ENCODE results near the gene SQSTM1.

The SQSTM1 gene

GRCh38 chr5:179875741-179876609, 55.3 kb downstream of the SQSTM1 start:
- ATAC-seq (no peak), DNase-seq (no peak)
- Mint-ChIP-seq H3K27me3 (no peaks in the 10 kb centered on the region), H3K9me3 (no peaks in the 10 kb centered on the region), H3K4me3 (no peak overlapping the region), H3K27ac (peak overlapping the region in 1 of 2 donors; percentile 64), H3K4me1 (no peaks in the 10 kb centered on the region)

DNA sequence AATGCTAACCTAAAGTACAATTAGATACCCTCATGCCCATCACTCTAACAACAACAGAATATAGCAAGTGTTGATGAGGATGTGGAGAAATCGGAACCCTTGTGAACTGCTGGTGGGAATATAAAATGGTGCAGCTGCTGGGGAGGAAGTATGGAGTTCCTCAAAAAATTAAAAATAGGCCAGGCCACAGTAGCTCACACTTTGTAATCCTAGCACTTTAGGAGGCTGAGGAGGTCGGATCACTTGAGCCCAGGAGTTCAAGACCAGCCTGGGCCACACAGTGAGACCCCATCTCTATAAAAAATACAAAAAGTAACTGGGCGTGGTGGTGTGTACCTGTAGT, 55.9 kb downstream of the SQSTM1 start:
- Mint-ChIP-seq H3K9me3 (no peaks in the 10 kb centered on the region), H3K27ac (peak overlapping the region in 1 of 2 donors; percentile 56), H3K4me1 (no peaks in the 10 kb centered on the region), H3K4me3 (no peak overlapping the region), H3K27me3 (no peaks in the 10 kb centered on the region)
- ATAC-seq, result no peak
- DNase-seq, result no peak

DNA sequence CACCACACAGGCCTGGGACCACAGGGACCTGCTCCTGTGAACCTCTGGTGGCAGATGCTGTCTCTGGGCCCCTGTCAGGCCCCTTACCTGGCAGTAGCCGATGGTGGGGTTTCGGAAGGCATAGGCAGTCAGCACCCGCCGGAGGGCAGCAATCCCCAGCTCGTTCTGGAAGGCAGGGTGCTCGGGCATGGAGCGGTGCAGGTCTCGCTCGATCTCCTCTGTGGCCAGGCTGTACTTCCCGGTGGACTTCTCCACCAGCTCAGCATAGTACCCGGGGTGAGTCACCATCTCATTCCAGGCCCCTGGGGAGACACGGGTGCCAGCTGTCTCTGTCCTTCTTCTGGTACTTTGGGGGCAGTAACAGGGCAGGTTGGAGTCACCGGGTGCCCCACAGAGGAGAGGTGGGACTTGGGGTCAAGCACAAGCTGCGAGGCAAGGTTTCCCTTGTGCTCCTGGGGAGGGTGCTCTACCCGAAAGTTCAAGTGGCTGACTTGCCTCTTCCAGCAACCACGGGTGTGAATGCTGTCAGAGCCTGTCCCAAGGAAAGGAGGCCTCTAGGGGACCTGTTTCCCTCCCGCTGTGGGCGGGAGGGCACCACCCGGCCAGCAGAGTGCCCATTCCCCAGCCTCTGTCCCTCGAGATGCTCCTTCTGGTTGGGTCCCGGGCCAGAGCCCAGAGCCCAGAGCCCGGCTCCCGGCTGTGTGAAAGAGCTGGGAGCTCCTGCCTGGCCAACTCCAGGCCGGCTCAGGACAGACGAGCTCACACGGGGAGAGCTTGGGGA, 57.7 kb downstream of the SQSTM1 start:
- H3K4me1 Mint-ChIP-seq, result no peaks in the 10 kb centered on the region
- peaks cover 4 to 5% of the 10 kb centered on the region in 2 donors for H3K9me3 Mint-ChIP-seq
- no peak overlapping the region for H3K4me3 Mint-ChIP-seq
- no peak overlapping the region for H3K27ac Mint-ChIP-seq
- ATAC-seq, result no peak
- no peak for DNase-seq
- no peaks in the 10 kb centered on the region for H3K27me3 Mint-ChIP-seq

GRCh38 chr5:179879003-179879689, 58.4 kb downstream of the SQSTM1 start:
- no peaks in the 10 kb centered on the region for H3K4me1 Mint-ChIP-seq
- H3K27me3 Mint-ChIP-seq, result no peaks in the 10 kb centered on the region
- peaks cover 11 to 12% of the 10 kb centered on the region in 2 donors for H3K9me3 Mint-ChIP-seq
- DNase-seq (no peak), ATAC-seq (no peak)
- no peak overlapping the region for H3K4me3 Mint-ChIP-seq
- no peak overlapping the region for H3K27ac Mint-ChIP-seq

DNA sequence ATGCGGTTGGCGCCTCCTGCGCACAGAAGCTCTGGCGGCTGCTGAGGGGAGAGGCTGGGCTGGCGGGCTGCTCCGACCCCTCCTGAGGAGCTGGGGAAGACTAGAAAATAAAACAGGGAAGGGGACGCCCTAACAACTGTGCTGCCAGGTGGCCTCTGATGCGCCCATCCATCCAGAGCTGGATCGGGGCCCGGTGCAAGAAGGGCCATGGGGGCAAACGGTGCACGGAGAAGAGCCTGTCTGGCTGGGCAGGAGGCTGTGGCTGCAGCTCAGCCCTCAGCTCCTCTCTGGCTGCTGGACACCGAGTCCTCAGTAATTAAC, 58.9 kb downstream of the SQSTM1 start:
- Mint-ChIP-seq H3K9me3 (peaks cover 14 to 17% of the 10 kb centered on the region in 2 donors), H3K4me3 (no peak overlapping the region), H3K27me3 (no peaks in the 10 kb centered on the region), H3K4me1 (no peaks in the 10 kb centered on the region), H3K27ac (no peak overlapping the region)
- no peak for ATAC-seq
- no peak for DNase-seq

GRCh38 chr5:179880066-179880650, 59.5 kb downstream of the SQSTM1 start:
- no peak for DNase-seq
- no peak overlapping the region for H3K4me3 Mint-ChIP-seq

DNA sequence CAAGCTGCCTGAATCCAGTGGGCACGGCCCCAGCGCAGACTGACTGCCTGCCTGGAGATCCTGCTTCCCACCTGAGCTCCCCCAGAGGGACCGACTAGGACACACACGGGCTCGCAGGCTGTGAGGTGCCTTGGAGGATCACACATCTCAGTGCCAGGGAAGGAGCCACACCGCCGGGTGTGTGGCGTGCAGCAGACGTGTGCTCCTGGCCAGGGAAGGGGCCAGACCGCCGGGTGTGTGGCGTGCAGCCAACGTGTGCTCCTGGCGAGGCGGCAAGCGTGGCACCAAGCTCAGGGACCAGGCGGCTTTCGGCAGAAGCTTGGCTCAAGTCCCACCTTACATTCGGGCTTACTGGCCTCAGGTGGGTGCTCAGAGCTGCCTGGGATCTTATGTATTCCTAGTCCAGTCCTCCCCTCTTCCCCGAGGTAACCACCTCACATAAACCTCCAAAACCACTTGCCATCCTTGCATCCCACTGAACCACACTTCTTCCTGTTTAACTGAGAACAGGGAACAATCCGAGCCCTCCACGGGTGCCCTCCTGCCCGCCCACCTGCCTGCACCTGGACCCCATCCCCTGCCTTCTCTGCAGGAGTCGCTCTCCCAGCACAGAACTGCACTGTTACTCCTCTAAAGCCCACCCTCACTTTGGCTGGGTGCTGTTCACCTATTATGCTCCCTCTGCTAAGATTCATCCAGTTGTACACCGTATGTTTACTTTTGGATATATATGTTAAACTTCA, 60.3 kb downstream of the SQSTM1 start:
- no peak overlapping the region for H3K4me3 Mint-ChIP-seq
- no peak for DNase-seq
- ATAC-seq, result no peak
- H3K4me1 Mint-ChIP-seq, result no peaks in the 10 kb centered on the region
- no peak overlapping the region for H3K27ac Mint-ChIP-seq
- no peaks in the 10 kb centered on the region for H3K27me3 Mint-ChIP-seq
- peaks cover 18 to 21% of the 10 kb centered on the region in 2 donors for H3K9me3 Mint-ChIP-seq

More at GRCh38 chr5:179880066-179880650, 59.5 kb downstream of the SQSTM1 start:
- ATAC-seq, result peak; percentile 35
- peaks cover 14 to 21% of the 10 kb centered on the region in 2 donors for H3K9me3 Mint-ChIP-seq
- H3K27ac Mint-ChIP-seq, result no peak overlapping the region
- no peaks in the 10 kb centered on the region for H3K27me3 Mint-ChIP-seq
- H3K4me1 Mint-ChIP-seq, result no peaks in the 10 kb centered on the region

GRCh38 chr5:179882338-179882737, 61.6 kb downstream of the SQSTM1 start:
- Mint-ChIP-seq H3K9me3 (peaks cover 19 to 21% of the 10 kb centered on the region in 2 donors), H3K27me3 (no peaks in the 10 kb centered on the region), H3K4me1 (no peaks in the 10 kb centered on the region), H3K4me3 (no peak overlapping the region), H3K27ac (no peak overlapping the region)
- no peak for ATAC-seq
- DNase-seq, result no peak

- Mint-ChIP-seq H3K4me3 (no peak overlapping the region), H3K9me3 (peaks cover 19 to 21% of the 10 kb centered on the region in 2 donors), H3K4me1 (no peaks in the 10 kb centered on the region), H3K27me3 (no peaks in the 10 kb centered on the region), H3K27ac (no peak overlapping the region)
- no peak for DNase-seq
- no peak for ATAC-seq
Observed at GRCh38 chr5:179883163-179883562, 62.5 kb downstream of the SQSTM1 start.

DNA sequence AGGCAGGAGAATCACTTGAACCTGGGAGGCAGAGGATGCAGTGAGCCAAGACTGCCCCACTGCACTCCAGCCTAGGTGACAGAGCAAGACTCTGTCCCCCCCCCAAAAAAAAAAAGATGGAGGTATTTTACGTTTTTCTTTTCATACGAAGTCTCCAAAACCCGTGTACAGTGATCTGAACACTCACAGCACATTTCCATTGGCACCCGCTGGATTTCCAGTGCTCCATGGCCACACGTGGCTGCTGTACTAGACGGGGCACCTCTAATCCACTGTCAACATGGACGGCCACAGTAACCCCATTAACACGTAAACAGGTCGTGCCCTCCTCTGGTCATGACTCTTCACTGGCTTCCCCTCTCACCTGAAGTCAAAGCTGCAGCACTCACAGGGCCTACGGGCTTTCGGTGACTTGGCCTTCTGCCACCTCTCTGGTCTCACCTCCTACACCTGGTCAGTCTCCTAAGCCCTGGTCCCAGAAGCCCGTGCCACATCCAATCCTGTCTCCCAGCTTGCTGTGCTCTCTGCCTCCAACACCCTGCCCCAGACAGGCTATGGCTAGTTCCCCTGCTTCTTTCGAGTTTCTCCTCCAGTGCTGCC, 64.9 kb downstream of the SQSTM1 start:
- no peak for ATAC-seq
- no peak for DNase-seq
- H3K9me3 Mint-ChIP-seq, result peaks cover 19 to 21% of the 10 kb centered on the region in 2 donors
- no peak overlapping the region for H3K27ac Mint-ChIP-seq
- no peak overlapping the region for H3K4me3 Mint-ChIP-seq
- no peaks in the 10 kb centered on the region for H3K4me1 Mint-ChIP-seq
- no peaks in the 10 kb centered on the region for H3K27me3 Mint-ChIP-seq

- Mint-ChIP-seq H3K9me3 (peaks cover 19 to 21% of the 10 kb centered on the region in 2 donors), H3K4me1 (no peaks in the 10 kb centered on the region), H3K27ac (peak overlapping the region in 1 of 2 donors; percentile 49), H3K4me3 (no peak overlapping the region), H3K27me3 (no peaks in the 10 kb centered on the region)
- no peak for ATAC-seq
- DNase-seq, result no peak
Observed at GRCh38 chr5:179886190-179886911, 65.6 kb downstream of the SQSTM1 start.

DNA sequence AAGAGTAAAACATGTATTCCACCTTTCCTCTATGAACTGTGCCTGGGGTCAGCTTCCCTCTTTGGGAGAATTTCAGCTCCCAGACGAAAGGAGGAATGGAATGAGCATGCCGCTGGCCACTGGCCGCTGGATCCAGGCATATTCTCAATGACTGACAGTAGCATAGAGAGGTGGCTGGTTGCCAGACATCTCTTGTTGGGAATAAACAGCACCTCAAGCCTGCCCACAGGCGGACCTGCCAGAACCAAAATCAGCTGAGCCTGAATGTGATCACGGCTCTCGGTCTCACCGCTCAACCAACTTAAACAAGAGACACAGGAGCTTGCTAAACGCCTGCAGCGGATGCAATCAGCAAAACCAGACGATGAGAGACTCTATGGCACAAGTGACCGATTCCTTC, 66.4 kb downstream of the SQSTM1 start:
- H3K27me3 Mint-ChIP-seq, result no peaks in the 10 kb centered on the region
- peaks cover 19 to 21% of the 10 kb centered on the region in 2 donors for H3K9me3 Mint-ChIP-seq
- H3K27ac Mint-ChIP-seq, result no peak overlapping the region
- no peaks in the 10 kb centered on the region for H3K4me1 Mint-ChIP-seq
- no peak for DNase-seq
- H3K4me3 Mint-ChIP-seq, result no peak overlapping the region
- ATAC-seq, result no peak
